HG03439 (cell line): Measurements from ENCODE around the gene SLC25A44.

Source experiments
- ATAC-seq: cut with Tn5 transposase; IDR thresholded peaks from one replicate; pipeline ENCODE4 v1.9.1; 2021; ENCODE audit warnings: mild to moderate bottlenecking, moderate library complexity; ENCODE audit not compliant: unreplicated experiment

Gene SLC25A44

GRCh38 chr1:156193488-156194299, at the start of gene SLC25A44:
Gene SLC25A44, plus strand, starts transcription at chr1:156194104. Its CDS starts 5,744 bp downstream, at chr1:156199848.
- peak; percentile 94 for ATAC-seq

- ATAC-seq, result no peak
Measured at GRCh38 chr1:156144742-156145141, 49.2 kb upstream of the SLC25A44 start.

GRCh38 chr1:156145650-156146019, 48.3 kb upstream of the SLC25A44 start:
- ATAC-seq, result no peak

- no peak for ATAC-seq
Measured at GRCh38 chr1:156146020-156146768, 47.7 kb upstream of the SLC25A44 start.

GRCh38 chr1:156146769-156147405, 47.0 kb upstream of the SLC25A44 start:
- ATAC-seq, result no peak

- no peak for ATAC-seq
Measured at GRCh38 chr1:156148216-156148615, 45.7 kb upstream of the SLC25A44 start.

GRCh38 chr1:156149374-156150332, 44.3 kb upstream of the SLC25A44 start:
- ATAC-seq, result peak; percentile 47

- no peak for ATAC-seq
Measured at GRCh38 chr1:156150333-156151011, 43.4 kb upstream of the SLC25A44 start.

GRCh38 chr1:156151093-156151688, 42.7 kb upstream of the SLC25A44 start:
- no peak for ATAC-seq

- no peak for ATAC-seq
Measured at GRCh38 chr1:156152628-156153027, 41.3 kb upstream of the SLC25A44 start.

GRCh38 chr1:156153362-156153761, 40.5 kb upstream of the SLC25A44 start, which contains the start of gene SEMA4A:
Gene SEMA4A, plus strand, starts transcription at chr1:156153585. Its CDS starts 994 bp downstream, at chr1:156154579.
- no peak for ATAC-seq

- ATAC-seq, result peak; percentile 36
Measured at GRCh38 chr1:156154317-156154749, 39.6 kb upstream of the SLC25A44 start.

GRCh38 chr1:156155756-156156510, 38.0 kb upstream of the SLC25A44 start:
- ATAC-seq, result no peak

- no peak for ATAC-seq
Measured at GRCh38 chr1:156157506-156157905, 36.4 kb upstream of the SLC25A44 start.

GRCh38 chr1:156157966-156158365, 35.9 kb upstream of the SLC25A44 start:
- no peak for ATAC-seq

GRCh38 chr1:156160000-156160742, 33.7 kb upstream of the SLC25A44 start:
- no peak for ATAC-seq

- ATAC-seq, result no peak
Measured at GRCh38 chr1:156160743-156161171, 33.1 kb upstream of the SLC25A44 start.
